GM18858 (cell line): ENCODE measurements around the gene AADAC.
"Not testable (repeated sequence)": the region's sequence is repeated elsewhere in the genome, so short reads cannot be mapped to it uniquely, and the experiment has no call there.

Experiments
- ATAC-seq: cut with Tn5 transposase; IDR thresholded peaks from one replicate; pipeline ENCODE4 v1.9.1; 2021; ENCODE audit not compliant: unreplicated experiment

AADAC gene

DNA sequence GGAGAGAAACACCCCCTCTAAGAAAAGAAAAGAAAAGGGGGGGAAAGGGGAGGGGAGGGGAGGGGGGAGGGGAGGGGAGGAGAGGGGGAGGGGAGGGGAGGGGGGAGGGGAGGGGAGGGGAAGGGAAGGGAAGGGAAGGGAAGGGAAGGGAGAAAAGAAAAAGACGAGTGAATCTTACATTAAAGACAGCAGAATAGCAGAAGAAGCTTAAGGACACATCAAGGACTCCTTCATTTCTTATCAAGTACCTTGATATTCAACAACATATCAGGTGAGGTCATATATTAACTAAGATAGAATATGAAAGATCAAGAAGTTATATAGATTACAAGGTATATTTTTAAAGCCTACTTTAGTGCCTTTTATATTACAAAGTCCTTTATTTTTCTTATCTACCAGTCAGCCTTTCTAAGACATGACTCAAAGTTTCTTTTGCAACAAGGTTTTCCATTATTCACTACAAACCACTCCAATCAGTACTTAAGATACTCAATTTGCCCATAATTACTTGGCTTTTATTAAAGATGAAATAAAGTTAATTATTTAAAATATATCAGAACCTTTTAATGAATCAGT lies 17.7 kb upstream of the AADAC start:
- ATAC-seq = no peak

GRCh38 chr3:151798466-151798865 lies 15.4 kb upstream of the AADAC start:
- no peak for ATAC-seq

GRCh38 chr3:151800431-151800830 lies 13.5 kb upstream of the AADAC start:
- no peak for ATAC-seq

GRCh38 chr3:151804267-151804666 lies 9.6 kb upstream of the AADAC start:
- no peak for ATAC-seq

GRCh38 chr3:151806838-151807237 lies 7.1 kb upstream of the AADAC start:
- no peak for ATAC-seq

DNA sequence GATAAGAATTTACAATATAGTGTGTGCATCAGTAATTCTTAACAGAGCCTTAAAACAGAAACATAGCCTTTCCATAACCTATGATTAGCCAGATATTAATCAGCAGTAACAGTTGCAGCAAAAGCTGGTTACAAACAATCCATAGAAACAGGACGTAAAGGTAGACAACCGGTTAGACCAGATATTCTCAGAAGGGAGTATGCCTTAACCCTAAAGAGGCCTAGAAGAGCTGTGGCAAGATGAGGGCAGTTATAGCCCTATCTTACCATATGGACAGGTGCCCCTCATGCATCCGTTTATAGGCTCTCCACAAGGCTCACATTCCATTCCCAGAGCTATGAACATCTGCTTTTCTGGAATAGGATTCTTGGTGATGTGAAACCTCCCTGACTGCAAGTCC lies 5.0 kb upstream of the AADAC start:
- not testable (repeated sequence) for ATAC-seq

DNA sequence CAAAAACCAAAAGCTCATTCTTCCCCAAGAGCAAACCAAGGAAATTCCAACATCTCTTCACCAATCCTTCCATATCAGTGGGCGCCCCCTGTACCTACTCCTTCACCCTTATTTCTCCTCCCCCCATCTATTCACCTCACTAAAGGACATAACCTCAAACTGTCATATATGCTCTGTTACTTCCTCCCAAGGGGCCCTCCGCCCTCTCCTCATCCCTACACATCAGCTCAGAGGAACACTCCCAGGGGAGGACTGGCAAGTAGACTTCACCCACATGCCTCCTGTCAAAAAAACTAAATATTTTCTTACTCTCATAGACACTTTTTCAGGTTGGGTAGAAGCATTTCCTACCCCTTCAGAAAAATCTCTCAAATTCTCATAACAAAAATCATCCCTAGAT lies 2.4 kb upstream of the AADAC start:
- ATAC-seq = no peak

DNA sequence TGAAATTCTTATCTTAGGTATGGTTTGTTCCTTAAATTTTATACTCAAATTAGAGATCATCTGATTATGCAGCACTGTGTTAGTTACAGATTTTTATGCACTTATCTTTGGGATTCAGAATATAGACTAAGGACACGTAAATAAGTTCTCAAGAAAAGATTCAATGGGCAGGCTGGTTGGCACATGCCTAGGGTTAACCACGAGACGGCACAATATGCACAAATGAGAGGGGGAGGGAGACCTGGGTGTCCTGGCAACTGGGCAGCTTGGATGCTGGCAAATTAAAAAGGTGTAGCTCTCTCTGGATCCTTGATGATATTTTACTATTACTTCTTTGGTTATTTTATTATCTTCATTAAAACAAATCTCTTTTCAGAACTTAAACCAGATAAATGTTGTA lies 672 bp downstream of the AADAC start:
- no peak for ATAC-seq

DNA sequence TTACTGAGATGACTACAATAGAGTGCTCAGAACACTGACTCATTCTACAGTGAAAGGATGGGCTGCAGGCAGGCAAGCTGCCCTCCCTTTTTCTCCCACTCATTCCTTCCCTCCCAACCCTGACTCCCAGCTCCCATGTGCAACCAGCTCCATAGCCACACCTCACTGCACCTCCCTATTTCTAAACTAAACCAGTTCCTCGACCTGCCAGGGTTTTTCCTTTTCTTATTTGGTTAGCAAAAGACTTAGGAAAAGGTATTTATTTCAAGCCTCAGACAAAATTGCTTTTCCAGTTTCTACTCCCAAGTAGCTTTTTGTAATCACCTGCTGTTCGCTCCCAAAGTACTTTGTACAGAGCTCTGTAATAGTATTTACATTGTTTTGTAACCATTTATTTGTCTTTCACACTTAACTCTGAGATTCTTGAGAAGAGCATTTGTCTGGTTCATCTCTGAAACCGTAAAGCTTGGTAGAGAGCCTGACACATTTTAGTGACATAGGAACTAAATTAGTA lies 2.2 kb downstream of the AADAC start:
- ATAC-seq = no peak

DNA sequence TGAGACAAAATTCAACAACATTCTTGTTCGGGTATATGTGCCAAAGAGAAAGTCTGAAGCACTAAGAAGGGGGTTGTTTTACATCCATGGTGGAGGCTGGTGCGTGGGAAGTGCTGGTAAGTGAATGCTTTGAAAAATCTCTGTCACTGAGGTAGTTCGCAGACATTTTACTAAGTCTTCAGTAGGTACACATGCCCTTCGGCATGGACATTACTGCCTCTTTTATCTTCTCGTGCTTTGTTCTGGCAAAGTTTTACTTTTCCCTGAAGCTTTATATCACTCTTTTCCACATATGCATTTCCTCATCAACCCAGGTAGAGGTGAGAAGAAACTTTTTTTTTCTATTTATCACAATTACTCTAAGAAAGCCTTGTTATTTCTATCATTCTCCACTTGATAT lies 3.6 kb downstream of the AADAC start:
- ATAC-seq = no peak

GRCh38 chr3:151818361-151818760 lies 4.4 kb downstream of the AADAC start:
- ATAC-seq = no peak

DNA sequence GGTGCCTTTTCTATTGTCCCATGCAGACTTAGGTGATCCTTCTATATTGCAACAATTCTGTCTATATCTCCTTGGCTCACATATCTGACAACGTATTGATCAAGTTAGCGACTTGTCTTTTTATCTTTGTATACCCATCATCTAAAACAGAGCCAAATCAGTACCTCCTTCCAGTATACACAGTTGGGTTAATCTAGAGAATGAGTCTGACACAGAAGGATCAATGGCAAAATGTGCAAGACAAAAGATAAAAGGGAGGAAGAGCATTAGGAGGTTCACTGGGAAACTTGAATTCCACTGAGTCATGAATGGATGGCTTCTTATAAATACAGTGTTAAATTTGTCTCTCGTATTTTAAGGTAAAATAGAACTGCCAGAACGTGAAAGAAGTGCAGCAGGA lies 6.0 kb downstream of the AADAC start:
- ATAC-seq = no peak

- no peak for ATAC-seq
These were observed 13.9 kb downstream of the AADAC start for GRCh38 chr3:151827816-151828215.

GRCh38 chr3:151835751-151836525 lies 22.0 kb downstream of the AADAC start:
- ATAC-seq = no peak

DNA sequence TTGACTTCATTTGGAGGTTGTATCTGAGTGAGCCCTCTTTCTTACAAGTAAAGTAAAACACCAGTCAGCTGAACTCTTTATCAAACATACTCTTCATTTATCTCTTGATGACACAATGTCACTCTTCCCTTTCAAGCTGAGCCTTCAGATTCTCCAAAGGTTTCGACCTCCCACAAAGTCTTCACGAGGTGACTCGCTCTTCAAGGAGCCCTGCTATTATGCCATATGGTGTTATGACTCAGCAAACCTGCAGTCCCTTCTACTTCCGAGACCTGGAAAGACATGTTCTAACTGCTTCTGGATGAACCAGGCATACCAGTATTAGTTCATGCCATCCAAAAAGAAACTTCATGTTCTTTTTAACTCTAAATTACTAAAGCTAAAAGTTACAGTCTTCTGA lies 23.1 kb downstream of the AADAC start:
- no peak for ATAC-seq

DNA sequence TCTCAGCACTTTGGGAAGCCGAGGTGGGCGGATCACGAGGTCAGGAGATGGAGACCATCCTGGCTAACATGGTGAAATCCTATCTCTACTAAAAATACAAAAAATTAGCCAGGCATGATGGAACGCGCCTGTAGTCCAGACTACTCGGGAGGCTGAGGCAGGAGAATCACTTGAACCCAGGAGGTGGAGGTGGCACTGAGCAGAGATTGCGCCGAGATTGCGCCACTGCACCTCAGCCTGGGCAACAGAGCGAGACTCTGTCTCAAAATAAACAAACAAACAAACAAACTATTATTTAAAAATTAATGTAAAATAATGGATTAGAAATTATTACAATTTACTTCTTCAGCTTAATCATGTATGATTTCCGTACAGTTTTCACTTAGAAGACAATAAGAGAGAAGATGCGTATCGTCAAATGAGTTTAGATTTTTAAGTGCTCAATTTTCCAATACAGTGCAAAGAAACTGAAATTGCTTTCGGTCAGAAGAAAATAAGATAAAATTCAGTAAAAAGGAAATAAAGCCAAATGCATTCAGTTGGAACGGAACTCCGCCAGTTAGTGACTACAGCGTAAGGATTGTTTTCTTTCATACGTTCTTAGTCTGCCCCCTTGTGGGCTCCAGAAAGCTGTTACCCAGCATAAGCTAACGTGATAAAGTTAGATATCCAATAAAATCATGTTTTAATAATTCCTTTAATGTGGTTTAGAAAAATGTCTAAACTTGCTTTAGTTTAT lies 24.8 kb downstream of the AADAC start:
- ATAC-seq = peak; percentile 75

DNA sequence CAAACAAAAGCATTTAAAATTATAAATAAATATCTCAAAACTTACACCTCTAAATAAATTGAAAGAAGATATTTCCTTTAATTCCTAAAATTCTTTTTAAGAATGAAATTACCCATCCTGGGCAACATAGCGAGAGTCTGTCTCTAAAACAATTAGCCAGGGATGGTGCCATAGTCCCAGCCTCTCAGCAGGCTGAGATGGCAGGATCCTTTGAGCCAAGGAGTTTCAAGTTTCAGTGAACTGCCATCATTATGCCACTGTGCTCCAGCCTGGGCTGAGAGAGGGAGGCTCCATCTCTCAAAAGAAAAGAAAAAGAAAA lies 25.4 kb downstream of the AADAC start:
- ATAC-seq = no peak

GRCh38 chr3:151841801-151842200 lies 27.9 kb downstream of the AADAC start:
- no peak for ATAC-seq

GRCh38 chr3:151843275-151843674 lies 29.4 kb downstream of the AADAC start:
- ATAC-seq = no peak

DNA sequence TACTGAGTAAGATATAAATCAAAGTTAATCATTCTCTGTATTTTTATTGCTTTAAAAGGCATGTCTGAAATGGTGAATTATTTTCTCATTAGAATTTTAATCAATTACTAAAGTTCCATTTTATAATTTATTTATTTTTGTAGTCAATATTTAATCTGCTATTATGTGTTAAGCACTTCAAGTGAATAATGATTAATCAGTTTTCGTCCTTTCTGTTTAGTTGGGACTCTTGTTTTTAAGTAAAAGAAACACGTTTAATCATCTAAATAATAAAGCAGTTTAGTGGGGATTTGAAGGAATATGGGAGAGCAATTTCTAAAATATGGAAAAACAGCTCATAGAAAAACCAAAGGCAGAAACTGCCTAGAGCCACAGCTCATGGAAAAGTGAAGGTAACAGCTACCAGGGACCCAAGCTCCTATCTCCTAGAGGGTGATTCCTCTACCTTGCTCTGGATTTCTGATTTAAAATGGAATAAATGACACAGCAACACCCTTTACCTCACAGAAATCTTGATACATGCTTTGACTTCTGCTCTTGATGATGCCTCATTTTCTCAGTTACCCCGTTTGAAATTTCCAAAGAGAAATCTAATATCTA lies 31.5 kb downstream of the AADAC start:
- no peak for ATAC-seq

GRCh38 chr3:151850065-151850464 lies 36.1 kb downstream of the AADAC start:
- not testable (repeated sequence) for ATAC-seq
